Kidney tubule cell (primary cell): ENCODE measurements around the gene ETV6.
"Not testable (repeated sequence)": the region's sequence is repeated elsewhere in the genome, so short reads cannot be mapped to it uniquely, and the experiment has no call there.

Source experiments
- DNase-seq: peaks from one replicate; pipeline ENCODE4 v3.0.0-alpha.2; 2018; ENCODE audit warnings: low spot score

ETV6 gene

DNA sequence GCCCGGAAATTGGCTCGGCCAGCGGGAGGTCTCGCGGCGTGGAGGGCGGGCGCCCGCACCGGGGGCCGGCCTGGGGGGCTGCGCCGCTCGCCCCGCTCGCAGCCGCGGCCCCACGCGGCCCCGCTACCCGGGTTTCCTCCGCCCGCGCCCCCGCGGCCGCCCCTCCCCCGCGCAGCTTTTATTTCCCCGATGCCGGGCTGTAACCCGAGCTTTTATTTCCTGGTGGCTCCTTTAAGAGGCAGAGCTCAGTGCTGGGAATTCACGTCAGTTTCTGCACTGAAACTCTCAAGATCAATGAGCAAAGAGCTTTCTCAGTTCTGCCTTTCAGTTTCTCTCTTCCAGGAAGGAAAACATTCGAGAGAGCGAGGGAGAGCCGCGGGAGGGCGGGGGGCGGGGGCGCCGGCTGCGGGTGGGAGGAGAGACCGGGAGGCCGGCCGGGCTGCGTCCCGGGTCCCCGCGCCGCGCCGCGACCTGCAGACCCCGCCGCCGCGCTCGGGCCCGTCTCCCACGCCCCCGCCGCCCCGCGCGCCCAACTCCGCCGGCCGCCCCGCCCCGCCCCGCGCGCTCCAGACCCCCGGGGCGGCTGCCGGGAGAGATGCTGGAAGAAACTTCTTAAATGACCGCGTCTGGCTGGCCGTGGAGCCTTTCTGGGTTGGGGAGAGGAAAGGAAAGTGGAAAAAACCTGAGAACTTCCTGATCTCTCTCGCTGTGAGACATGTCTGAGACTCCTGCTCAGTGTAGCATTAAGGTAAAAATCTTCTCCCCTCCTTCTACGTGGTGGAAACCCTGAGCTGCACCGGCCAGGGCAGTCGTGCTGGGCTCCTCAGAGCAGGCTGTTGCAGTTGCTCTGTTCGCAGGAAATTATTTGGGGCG is at the start of gene ETV6:
Gene ETV6, plus strand, starts transcription at position 262 of the 873 bp plus-strand sequence. Its CDS starts 454 bp downstream, at position 716.
- peak; percentile 93 for DNase-seq

DNA sequence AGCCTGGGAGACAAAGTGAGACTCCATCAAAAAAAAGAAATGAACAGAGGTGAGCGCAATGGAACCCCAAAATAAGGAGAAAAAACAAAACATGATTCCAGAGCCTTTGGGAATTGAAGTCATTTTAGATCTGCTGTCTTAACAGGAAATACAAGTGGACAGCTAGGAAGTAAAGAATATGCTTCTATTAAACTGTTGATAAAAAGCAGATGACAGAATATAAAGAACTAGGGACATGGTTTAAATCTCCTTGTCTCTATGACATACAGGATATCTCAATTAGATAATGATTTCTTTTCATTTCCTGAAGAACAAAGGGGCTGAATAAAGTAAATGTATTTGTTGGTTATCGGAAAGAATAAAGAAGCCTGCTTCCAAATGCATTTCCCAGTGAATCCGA is 49.3 kb upstream of the ETV6 start:
- no peak for DNase-seq

DNA sequence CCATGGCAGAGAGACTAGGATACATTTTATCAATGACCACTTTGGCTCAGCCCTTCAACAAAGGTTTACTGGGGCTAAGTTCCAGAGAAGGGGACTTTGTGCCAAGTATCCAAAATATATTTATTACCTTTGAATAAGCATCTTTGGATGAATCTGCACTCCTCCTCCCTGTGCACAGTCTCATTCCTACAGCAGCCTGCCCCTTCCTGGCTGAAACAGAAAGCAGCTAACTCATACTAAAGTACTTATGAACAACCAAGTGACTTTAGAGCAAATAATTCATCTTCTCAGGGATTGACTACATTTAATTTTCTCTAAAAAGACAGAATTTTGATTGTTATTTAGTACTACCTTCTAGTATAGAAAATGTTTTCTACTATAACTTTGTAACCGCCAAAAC is 47.8 kb upstream of the ETV6 start:
- no peak for DNase-seq

DNA sequence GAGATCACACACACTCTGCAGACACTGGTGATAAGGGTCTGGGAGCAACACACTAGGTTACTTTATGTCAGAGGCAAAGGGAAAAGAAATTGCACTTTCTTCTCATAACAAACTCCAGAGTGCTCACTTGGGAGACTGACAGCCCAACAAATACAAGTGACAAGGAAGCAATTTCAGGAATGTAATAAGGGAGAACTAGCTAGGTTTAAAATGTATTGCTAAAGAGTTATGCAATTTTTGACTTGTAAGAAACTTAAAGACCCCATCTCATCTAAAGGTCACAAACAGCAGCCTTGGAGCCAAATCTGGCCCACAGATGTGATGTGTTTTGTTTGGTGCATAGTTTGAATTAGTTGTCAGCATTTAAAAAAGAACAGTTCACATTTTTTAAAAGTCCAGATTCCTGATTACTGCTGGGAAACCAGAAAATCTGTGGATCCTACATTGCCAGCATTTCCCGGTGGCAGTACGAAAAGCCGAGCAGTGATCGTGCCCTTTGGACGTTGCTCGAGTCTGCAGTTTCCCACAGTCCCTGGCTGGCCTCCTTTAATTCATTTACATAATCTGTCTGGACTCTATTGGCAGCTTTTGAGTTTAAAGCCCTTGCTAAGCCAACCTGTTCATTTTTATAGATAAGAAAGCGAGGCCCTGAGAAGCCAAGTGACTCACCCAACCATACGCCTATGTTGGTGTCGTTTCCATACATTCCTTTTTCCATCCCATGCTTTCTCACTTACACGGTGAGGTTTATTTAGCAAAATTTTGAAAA is 42.0 kb upstream of the ETV6 start:
- no peak for DNase-seq

DNA sequence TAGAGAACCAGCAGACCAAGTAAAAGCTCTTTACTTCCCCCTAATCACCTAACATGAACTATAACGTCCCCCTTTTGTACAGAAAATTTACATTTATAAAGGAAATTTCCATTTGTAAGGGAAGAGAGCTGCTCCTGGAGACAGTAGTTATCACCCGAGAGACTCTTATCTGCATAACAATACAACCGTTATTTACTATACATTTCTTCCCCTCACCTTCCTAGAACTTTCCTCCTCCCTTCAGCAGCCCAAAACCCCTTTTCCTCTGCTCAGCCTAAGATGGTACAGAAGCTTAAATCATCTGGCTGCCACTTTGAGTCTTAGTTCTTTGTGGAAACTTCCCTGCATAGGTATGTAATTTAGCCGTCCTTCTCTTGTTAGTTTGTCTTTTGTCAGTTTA is 40.4 kb upstream of the ETV6 start:
- DNase-seq = no peak

DNA sequence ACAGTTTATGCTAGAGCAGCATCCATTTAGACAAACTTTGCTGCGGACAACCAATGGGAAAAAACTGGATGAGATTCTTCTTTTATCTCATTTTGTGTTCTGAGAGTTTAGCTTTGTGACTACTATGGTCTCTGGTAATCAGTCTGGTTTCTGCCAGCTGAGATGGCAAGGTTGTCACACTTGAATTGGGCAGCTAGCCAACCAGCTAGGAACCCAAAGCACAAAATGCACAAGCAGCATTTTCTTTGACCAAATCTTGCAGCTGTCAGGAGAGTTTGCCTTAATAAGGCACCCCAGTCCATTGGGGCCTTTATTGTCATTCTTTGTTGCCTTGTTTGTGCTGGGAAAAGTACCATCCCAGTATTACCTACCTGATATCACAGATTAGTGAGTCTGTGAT is 34.0 kb upstream of the ETV6 start:
- no peak for DNase-seq

DNA sequence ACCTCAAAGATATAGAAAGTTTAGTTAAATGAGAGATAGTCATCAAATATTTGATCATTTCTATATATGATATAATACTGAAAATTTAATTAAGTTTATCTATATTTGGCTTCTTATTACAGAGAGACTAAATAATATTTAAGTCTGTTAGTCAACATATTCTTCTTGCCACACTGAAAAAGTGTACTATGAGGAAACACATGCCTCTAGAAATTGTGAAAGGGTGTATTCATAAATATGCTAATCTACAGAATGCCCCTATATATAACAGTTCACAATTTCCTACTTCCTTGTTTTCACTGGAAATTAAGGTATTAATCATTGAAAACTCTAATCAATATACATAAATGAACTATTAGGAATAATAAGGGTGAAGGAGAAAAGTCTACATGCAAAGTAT is 31.4 kb upstream of the ETV6 start:
- DNase-seq = no peak

DNA sequence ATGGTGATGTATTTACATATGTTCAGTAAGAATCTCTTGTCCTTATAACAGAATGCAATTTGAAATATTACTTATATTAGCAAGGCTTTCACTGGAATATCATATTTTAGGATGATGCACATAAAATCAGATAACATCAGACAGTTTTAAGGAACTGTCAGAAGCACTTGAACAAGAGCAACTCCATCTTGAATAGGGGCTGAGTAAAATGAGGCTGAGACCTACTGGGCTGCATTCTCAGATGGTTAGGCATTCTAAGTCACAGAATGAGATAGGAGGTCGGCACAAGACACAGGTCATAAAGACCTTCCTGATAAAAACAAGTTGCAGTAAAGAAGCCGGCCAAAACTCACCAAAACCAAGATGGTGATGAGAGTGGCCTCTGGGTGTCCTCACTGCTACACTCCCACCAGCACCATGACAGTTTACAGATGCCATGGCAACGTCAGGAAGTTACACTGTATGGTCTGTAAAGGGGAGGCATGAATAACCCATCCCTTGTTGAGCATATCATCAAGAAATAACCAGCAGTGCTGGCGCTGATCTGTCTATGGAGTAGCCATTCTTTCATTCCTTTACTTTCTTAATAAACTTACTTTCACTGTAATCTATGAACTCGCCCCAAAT is 27.6 kb upstream of the ETV6 start:
- DNase-seq = no peak

DNA sequence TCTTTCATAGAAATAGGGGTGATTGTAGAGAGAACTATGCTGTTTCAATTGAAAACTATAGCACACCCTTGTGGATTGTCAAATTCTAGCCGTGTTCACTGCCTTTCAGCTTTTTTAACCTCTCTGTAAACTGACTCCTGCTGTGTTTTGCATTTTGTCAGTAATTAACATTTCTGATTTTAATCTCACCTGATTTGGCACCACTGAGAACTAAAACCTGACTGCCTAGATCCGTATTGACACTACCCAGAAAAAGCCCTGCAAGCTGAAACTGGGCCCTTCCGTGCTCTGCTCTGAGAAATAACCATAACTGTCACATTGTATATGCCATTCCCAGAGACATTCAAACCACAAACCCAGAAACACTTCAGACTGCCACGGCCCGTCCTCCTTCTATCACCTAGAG is 26.6 kb upstream of the ETV6 start:
- no peak for DNase-seq

DNA sequence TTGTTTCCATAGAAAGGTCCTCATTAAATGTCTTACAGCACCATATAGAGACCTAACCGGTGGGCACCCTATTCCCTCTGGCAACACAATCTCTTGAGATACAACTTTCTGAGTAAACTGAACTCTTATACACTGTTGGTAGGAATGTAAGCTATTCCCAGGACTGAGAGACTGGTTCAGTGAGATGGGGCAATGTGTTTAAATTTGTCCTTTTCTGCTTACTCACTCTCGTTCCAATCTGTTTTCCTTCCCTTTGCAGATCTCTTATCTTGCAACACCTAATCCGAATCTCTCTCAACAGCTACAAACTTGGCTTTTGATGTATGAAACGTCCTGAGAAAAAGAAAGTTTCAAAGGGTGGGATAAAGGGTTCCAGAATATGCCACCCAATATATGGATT is 26.1 kb upstream of the ETV6 start:
- no peak for DNase-seq

DNA sequence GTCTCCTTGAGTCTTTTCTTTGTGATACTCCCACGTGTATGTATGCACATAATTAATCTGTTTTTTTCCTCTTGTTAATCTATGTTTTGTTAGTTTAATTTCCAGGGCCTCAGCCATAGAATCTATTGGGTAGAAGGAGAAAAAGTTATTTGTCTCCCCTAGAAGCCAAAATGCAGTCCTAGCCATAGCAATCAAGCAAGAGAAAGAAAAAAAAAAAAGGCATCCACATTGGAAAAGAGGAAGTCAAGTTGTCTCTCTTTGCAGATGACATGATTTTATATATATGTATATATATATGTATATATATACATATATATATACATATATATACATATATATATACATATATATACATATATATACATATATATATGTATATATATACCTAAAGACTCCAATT is 25.4 kb upstream of the ETV6 start:
- DNase-seq = no peak

DNA sequence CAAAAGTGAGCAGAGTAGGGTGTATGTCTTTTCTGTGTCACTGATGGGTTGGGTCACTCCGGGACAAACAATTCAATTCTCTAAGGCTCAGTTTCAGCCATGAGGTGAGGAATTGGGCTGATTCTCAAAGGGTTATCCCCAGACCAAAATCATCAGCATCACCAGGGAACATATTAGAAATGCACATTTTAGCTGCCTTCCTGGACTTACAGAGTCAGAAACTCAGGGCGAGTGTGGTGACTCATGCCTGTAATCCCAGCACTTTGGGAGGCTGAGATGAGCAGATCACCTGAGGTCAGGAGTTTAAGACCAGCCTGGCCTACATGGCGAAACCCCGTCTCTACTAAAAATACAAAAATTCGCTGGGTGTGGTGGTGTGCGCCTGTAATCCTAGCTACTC is 21.8 kb upstream of the ETV6 start:
- DNase-seq = not testable (repeated sequence)

DNA sequence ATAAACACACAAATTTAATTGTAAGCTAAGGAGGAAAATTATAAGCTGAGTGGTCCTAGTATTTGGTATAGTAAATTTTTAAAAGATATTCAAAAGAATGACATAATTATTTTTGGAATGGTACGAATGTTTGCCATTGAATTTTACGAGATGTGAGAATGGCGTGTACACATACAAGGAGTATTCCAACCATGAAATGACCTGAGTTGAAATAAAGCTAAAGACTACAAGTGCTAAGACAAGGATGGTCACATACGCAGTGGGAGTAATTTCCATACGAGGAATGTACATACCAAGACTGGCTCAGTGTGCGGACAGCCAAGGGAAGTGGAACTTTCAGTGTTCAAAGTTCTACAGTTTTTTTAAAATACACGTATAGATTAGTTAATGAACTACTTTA is 21.1 kb upstream of the ETV6 start:
- DNase-seq = no peak

DNA sequence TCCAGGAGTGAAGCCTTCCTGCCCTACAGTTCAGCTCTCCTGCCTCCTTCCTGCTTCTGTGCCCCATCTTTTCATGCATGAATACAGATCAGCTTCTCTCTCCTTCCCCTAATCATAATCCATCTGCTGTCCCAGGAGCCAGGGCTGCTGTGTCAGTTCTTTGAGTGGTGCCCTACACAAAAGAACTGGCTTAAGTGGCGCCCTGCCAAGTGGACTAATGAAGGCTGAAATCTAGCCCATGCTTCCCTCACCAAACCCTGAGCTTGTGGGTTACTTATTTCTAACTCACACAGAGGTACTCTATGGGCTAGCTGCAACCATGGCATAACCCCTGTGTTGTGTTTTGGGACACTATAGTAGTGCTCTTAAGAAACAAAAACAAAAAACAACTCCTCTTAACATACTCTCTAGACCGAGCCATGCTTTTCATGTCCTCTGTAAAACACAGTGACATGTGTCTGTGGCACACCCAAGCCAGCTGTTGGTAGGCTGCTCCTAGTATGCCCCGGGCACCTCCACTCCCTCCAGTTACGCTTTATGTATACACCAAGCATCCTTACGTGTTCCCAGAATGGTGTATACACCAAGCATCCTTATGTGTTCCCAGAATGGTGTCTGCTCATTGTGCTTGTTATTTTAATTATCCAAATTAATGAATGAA is 19.3 kb upstream of the ETV6 start:
- DNase-seq = peak; percentile 37

DNA sequence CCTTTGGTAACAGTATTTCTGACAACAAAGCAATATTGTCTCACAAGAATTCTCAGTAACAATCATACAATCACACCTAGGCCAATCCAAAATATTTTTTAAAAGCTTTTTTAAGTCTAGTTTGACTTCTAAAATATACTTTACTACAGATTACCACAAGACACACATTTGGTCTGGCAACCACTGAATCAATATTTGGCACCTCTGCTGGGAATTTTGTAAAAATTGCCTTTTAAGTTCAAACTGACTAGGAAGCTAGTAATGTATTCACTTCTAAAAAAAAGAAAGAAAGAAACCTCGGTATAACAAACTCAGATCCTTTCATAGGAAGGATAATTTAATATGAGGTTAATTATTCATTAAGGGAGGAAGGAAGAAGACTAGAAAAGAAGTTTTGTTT is 18.2 kb upstream of the ETV6 start:
- no peak for DNase-seq

DNA sequence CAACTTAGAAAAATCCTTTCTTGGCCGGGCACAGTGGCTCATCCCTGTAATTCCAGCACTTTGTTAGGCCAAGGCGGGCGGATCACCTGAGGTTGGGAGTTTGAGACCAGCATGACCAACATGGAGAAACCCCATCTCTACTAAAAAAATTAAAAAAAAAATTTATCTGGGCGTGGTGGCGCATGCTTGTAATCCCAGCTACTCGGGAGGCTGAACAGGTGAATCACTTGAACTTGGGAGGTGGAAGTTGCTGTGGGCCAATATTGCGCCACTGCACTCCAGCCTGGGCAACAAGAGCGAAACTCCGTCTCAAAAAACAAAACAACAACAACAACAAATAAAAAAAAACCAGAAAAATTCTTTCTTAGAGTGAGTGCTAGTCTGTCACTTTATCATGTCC is 17.6 kb upstream of the ETV6 start:
- DNase-seq = not testable (repeated sequence)

DNA sequence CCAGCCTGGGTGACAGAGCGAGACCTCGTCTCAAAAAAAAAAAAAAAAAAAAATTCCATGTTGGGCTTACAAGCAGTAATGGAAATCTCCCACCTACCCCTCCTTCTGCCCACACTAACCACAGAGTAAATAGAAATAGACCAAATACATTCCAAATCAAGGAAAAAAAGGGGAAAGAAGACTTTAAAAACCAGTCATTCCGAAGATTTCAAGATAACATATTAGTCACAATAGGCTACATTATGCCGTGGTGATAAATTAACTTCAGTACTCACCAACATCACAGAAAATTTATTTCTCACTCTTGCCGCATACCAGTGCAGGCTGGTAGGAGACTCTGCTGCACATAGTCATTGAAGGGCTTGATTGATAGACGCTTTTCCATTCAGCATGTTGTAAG is 15.5 kb upstream of the ETV6 start:
- peak; percentile 84 for DNase-seq

DNA sequence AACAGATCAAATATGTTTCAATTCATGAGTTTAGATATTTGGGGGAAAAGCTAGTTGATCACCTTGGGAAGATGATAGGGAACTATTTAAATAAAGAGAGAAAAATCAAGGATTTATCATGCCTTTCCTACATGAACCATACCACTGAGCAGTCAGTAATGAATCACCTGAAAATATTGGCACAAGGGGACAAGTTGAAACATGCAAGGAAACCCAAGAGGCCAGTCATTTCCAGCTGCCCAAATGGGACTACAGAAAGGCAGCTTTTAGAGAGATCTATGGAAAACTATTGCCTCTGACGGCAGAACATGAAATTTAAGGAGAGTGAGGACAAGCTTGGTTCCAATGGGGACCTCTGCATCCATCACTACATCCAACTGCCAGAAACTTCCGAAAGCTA is 14.1 kb upstream of the ETV6 start:
- peak; percentile 25 for DNase-seq

DNA sequence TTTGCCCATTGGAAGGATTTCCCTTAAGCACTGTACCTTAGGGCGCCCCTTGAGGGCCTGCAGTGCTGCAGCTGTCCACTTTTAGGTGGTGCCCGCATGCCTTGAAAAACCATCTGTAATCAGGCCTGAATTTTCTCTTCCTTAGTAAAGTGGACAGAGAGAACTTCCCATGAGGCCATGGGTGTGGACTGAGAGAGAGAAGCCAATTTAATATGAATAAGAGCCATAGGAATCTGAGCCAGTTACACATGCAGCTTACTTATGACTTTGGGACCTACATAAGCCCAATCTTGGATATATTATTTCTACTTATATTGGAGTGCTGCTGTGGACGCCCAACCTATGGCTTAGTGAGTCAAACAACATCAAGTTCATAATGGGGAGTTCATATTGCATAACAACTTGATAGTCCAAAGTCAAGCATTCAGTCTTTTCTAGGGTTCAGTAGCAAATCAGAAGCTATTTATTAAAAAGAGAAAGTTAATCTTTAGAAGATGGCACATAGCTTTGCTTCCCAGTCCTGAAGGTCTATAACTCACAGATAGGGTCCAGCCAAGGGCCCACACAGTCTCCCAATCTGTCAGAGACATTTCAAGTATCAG is 11.1 kb upstream of the ETV6 start:
- no peak for DNase-seq

DNA sequence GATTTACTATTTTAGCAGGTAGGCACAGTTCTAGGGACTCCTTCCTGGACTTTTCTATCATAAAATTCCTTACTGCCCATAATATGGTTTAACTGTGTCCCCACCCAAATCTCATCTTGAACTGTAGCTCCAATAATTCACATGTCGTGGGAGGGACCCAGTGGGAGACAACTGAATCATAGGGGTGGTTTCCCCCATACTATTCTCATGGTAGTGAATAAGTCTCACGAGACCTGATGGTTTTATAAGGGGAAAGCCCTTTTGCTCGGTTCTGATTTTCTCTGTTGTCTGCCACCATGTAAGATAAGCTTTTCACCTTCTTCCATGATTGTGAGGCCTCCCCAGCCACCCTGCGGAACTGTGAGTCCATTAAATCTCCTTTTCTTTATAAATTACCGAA is 10.0 kb upstream of the ETV6 start:
- DNase-seq = no peak

DNA sequence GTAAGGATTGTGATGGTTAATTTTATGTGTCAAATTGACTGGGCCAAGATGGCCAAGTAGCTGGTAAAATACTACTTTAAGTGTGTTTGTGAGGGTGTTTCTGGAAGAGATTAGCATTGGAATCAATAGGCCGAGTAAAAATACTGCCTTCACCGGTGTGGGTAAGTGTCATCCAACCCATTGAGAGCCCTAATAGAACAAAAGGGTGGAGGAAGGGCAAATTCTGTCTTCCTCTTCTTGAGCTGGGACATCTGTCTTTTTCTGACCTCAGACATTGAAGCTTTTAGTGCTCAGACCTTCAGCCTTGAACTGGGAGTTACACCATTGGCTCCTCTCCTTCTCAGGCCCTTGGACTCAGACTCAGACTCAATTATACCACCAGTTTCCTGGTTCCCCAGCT is 8.0 kb upstream of the ETV6 start:
- no peak for DNase-seq

DNA sequence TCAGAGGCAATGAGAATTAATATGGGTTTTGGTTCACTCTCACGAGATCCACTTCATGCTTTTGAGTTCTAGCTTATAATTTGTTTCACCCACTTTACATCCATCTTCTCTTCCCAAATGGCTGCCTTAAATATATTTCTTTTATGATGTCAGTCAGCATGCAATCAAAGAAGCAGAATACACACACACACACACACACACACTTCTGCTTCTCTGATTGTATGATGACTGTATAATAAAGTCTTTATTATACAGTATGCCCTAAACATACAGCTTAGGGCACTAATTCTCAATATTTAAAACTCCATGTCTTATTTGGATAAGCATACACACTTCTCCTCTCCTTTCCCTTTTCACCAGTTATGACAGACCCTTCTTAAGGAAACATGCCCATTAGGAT is 6.7 kb upstream of the ETV6 start:
- no peak for DNase-seq
